Retinal pigment epithelial cell (primary cell): ENCODE data around the gene C10orf88.

Experiments
- DNase-seq: peaks from one replicate; pipeline ENCODE4 v3.0.0-alpha.2; 2010; ENCODE audit warnings: low read depth
- H3K4me3 ChIP-seq: 2 replicates; pipeline ENCODE4 v1.5.1; 2011; ENCODE audit warnings: mild to moderate bottlenecking, low read length, control low read depth, moderate library complexity
- CTCF ChIP-seq: conservative IDR thresholded peaks from 2 replicates; pipeline ENCODE4 v1.5.1; 2011; ENCODE audit warnings: low read depth, low read length, control low read depth, inconsistent platforms

Gene C10orf88

GRCh38 chr10:122884166-122884565 lies 69.9 kb downstream of the C10orf88 start:
- no peak for TF ChIP-seq CTCF
- H3K4me3 ChIP-seq: no peak overlapping the region
- no peak for DNase-seq

- TF ChIP-seq CTCF: no peak
- no peak overlapping the region for H3K4me3 ChIP-seq
- DNase-seq: no peak
Measured at GRCh38 chr10:122882766-122883165, 71.3 kb downstream of the C10orf88 start.
